Jurkat, Clone E6-1 (cell line): ENCODE measurements around the gene PSENEN.

Experiments used
- DNase-seq: peaks from one replicate; pipeline ENCODE4 v3.0.0-alpha.2; 2011; ENCODE audit warnings: low read depth, low spot score
- H3K4me3 ChIP-seq: 2 replicates; pipeline ENCODE4 v1.5.1; 2011; ENCODE audit warnings: mild to moderate bottlenecking, low read length, control low read depth, moderate library complexity

Gene PSENEN

DNA sequence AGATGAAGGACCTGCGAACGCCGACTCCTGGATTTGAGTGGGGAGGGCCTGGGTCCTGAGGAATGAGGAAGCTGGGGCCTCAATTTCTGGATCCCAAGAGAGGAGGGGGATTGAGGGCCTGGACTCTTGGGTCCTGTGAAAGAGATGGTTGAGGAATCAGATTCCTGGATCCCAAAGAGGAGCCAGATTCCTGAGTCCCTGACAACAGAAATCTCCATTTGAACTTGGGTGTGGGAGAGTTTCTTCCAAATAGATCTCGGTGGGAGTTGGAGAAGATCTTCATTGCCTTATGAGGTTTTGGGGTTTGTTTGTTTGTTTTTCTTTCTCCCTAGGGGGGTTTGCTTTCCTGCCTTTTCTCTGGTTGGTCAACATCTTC, 624 bp downstream of the PSENEN start:
- peak overlapping the region; percentile 86 for H3K4me3 ChIP-seq
- no peak for DNase-seq

DNA sequence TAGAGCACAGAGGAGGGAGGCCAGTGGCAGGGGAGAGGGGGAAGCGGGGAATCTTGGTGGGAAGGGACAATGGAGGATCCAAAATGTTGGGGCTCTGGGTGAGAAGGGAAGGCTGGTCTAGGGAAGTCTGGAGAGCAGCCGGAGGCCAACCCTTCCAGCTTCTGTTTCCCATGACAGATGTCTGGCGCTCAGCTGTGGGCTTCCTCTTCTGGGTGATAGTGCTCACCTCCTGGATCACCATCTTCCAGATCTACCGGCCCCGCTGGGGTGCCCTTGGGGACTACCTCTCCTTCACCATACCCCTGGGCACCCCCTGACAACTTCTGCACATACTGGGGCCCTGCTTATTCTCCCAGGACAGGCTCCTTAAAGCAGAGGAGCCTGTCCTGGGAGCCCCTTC, 1.1 kb downstream of the PSENEN start:
- peak overlapping the region; percentile 86 for H3K4me3 ChIP-seq
- no peak for DNase-seq

DNA sequence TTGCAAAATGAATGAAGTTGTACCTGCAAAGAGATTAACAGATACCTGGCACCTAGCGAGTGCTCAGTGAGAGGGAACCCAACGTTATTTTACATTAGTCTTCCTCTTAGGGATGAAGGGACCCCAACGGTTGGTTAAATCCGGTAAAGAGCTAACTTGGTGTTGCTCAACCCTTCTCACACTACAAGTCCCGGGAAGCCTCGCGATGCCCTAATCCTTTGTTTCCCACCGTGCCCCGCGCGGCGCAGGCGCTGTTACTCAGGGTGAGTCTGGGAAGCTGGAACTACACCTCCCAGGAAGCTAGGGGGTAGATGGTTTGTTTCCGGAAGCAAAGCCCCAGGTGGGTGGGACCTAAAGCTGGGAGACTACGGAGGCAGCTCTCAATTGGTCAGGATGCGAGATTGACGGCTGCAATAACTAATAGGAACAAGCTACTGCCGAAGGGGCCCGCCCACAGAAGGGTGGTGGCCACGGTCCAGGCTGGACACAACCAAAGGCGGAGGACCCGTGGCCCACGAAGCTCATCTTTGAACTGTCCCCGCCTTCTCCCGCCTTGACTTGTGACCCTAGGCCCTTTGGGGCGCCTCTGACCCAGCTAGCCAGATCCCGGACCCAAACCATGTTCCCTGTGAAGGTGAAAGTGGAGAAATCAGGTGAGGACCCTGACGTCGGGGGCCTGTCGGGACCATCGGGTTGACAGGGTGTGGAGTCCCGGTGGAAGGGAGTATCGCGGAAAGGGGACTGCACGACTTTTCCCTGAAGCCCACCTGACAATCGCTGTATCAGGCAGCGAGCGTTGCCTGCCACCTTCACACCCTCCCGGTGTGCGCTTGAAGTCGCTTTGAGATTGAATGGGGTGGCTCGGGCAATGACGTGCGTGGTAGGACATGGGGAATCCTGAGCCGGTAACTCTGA, 2.9 kb downstream of the PSENEN start, which contains the start of gene LIN37:
TSS of gene LIN37 (plus strand) at position 471 of the 915 bp plus-strand sequence. CDS start at position 620, 149 bp downstream.
- peak within 1 kb of the TSS; percentile 97 for H3K4me3 ChIP-seq
- DNase-seq: peak; percentile 99

DNA sequence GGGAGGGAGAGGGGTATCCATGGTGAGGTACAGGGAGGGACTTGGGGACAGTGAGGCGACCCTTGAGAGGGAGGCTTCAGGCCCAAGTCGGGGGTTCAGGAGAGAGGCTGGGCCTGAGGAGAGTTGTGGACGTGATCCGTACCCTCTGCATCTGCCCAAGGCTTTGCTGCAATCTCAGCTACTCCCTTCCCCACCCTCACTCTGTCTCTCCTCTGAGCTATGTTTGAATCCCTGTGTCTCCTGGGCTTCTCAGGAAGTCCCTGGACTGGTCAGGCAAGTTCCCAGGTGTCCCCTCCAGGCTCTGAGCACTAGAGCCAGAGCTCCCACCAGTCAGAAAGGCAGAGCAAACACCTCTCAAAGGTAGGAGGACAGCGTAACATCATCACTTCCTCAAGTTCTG, 4.7 kb downstream of the PSENEN start:
- DNase-seq: no peak
- no peak overlapping the region for H3K4me3 ChIP-seq

DNA sequence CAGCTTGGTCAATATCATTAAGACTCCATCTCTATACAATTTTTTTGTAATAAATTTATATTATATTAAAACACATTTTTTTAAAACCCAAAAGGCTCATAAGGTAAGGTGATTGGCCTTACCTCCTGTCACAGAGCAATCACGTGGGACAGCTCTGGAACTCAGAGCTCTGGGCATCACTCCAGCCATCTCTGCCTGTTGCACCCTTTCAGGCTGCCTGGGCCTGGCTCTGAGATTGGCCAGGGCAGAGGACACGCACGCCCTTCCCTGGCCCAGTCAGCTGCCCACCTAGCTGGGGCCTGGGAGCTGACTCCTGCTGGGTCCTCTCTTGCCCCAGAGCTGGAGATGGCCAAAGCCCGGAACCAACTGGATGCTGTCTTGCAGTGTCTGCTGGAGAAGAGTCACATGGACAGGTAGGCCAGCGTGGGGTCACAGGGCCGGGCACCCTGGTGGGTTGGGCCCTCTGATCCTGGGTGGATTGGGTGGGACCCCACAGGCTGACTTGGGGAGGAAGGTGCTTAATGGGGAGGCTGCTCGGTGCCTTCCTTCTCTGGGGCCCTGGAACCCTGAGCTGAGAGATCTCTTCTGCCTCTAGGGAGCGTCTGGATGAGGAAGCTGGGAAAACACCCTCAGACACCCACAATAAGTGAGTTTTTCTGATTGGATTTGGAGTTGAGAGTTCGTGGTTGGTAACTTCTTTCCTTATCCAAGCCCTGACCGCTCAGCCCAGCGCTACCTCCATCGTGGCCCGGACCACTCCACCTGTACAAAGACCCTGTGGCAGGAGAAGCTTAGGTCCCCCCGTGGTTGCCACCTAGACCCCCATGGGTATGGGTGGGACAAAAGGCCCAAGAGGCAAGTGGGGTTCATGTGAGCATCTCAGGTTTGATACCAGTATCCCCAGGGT, 6.6 kb downstream of the PSENEN start:
- DNase-seq: no peak
- no peak overlapping the region for H3K4me3 ChIP-seq

DNA sequence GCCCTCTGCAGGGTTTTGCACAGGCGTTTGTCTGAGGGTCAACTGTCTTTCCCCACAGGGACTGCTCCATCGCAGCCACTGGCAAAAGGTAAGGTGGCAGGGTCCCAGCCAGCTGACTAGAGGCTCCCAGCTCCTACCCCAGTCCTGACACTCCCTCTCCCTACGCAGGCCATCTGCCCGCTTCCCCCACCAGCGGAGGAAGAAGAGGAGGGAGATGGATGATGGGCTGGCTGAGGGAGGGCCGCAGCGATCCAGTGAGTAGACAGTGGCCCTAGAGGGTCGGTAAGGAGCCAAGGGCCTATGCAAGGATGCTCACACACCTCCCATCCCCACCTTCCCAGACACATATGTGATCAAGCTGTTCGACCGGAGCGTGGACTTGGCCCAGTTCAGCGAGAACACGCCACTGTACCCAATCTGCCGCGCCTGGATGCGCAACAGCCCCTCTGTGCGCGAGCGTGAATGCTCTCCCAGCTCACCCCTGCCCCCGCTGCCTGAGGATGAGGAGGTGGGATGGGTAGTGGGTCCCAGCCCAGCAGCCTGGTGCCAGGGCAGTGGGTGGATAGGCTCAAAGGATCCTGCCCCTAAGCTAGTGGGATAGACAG, 7.4 kb downstream of the PSENEN start:
- no peak overlapping the region for H3K4me3 ChIP-seq
- DNase-seq: no peak

DNA sequence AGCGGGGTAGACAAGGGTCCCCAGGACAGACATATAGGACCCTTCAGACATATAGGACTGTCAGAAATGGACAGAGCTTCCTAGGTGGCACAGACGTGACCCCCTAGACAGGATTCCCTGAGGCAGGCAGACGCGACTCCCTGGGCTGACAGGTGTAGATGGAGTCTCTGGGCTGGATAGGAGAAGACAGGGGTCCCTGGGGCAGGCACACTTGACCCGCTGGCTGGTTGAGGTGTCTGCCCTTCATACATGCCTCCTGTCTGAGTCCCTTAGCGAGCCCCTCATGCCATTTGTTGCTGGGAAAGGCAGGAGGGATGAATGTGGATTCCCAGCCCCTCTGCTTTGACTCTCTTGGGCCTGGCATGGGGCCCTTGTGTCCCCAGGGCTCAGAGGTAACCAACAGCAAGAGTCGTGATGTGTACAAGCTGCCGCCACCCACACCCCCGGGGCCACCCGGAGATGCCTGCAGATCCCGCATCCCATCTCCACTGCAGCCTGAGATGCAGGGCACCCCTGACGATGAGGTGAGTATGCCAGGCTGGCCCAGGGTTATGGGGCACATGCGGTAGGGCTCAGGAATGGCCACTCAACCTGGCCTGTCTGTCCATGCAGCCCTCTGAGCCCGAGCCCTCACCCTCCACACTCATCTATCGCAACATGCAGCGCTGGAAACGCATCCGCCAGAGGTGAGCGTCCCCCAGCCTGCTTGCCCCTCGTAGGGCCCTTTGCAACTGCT, 8.4 kb downstream of the PSENEN start:
- no peak for DNase-seq
- H3K4me3 ChIP-seq: no peak overlapping the region

DNA sequence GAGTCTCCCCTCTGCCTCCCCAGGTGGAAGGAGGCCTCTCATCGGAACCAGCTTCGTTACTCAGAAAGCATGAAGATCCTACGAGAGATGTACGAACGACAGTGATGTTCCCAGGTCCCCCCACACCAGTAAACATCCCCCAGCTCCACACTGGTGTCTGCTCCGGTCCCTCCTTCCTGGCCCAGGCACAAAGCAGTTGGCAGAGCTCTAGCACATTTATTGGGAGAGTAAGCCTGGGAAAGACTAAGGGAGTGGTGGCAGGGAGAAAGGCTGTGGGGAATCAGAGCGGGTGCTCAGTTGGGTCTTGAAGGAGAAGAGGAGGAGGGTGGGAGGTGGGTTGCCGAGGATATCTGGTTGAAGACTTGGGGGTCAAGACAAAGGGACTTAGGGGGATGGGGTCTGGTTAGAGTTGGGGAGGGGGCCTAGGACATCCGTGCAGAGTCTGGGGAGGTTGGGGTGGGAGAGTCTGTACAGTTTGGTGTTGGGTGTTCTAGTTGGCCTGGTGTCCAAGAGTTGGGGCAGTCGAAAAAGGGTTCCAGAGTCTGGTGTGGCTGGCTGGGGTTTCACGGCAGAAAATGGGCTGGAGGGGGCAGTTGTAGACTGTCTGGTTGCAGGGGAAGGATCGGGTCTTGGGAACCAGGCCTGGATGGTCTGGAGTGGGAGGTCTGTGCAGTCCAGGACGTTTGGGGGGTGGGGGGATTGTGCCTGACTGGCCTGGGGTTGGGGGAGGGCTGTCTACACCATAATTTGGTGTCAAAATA, 9.1 kb downstream of the PSENEN start:
- DNase-seq: no peak
- no peak overlapping the region for H3K4me3 ChIP-seq

DNA sequence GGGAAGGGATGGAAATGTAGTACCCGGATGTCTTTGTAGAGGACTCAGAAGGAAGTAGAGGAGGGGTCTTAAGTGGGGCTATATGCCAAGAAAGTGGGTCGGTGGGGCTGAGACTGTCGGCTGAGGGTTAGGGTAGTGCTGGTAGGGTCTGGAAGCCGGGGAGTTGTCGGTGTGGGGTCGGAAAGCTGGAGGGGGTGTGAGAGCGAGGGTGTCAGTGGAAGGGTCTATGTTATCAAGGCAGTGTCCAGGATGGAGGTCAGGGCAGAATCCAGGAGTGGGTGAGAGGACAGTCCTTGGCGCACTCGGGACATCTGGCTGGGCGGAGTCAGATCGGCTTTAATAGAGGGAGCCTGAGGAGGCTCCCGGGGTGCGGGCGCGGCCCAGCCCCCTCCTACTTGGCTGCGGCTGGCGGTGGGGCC, 9.7 kb downstream of the PSENEN start:
- DNase-seq: no peak
- H3K4me3 ChIP-seq: no peak overlapping the region

DNA sequence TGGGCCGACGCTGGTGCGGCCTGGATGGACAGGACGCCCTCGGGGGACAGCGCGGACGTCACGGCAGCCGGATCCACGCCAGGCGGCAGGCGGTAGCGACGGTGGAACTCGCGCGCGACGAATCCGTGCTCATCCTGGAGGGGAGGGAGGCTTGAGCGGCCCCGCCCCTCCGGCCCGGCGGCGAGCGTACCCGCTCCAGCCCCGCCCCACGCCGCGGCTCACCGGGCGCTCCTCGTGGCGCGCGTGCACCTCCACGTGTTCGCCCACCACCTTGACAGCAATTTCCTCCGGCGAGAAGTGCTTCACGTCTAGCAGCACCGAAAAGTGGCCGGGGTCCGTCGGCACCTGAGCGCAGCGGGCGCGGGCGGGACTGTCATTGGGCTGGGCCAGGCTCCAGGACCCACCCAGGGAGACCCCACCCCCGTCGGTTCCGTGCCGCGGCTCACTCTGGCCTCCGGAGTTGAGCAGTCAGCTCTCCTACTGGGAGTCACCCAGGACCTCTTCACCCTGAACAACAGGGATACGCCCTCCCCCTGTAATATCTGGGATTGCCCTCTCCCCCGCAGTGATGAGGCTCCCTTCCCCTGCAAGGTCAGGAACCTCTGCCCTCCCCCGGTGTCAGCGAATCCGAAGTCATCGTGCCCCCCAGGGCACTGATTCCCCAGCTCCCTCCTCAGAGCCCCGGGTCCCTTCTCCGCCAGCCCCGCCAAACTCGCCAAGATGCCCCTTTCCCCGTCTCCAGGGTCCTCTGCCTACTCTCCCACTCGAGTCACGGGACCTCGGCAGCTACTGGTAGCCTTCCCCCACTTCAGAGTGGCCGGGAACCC, 10.3 kb downstream of the PSENEN start:
- no peak for DNase-seq
- H3K4me3 ChIP-seq: no peak overlapping the region

DNA sequence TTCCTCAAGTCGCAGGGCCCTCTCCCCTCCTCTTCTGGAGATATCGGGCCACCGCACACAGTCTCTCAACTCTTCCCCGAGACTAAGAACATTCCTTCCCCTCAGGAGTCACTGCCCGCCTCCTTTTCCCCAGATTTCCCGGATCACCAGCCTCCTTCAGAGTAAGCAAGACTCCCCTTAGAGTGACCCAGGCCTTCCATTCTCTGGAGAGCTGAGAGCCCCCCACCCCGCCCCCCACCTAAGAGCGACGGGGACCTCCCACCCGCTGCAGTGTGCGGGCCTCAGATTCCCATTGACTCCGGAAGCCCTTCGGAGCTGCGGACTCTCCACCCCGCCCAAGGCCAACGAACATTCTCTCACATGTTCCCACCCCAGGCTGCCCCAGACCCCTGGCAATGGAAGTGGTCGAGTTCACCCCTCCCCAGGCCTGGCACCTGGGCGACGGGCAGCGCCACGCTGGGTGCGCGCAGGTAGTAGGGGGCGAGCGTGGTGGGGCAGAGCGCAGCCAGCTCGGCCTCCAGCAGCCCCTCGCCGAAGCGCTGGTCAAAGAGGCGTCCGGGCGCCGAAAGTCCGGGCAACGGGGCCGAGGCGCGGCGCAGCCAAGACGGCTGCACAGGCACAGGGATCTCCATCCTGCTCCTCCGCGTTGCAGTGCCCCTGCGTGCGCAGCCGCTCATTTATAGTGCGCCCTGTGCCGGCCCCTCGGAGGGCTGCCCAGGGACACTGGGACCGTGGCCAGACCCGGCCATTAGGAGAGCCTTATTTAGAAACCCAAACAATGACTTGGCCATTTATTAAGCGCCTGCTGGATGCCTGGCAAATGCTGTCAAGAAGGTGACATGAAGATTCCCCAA, 11.2 kb downstream of the PSENEN start, which contains the start of gene HSPB6:
TSS of gene HSPB6 (minus strand) at position 653 of the 854 bp plus-strand sequence. CDS start at position 632, 21 bp downstream.
- peak within 1 kb of the TSS; percentile 99 for H3K4me3 ChIP-seq
- no peak for DNase-seq

DNA sequence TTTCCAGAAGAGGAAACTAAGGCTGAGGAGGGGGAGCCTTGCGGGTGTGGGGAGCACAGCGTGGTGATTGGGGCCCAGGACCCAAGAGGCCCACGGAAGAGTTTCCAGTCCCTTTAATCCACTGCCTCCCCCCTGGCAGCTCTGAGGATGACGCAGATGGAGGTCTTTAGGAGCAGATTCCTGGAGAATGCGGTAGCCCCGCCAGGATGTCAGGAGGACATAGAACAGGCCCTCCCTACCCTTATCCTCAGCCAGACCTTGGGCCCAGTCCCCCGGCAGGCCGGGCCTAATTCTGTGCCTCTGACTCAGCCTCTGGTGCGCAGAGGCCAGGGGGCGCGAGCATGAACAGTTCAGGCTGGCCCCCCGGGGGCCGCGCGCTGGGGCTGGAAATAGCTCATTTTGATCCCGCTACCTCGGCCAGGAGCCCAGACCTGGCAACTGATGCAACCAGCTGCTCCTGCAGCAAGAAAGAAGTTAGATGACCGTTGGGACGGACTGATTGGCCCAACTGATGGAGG, 11.8 kb downstream of the PSENEN start:
- peak overlapping the region; percentile 99 for H3K4me3 ChIP-seq
- no peak for DNase-seq

DNA sequence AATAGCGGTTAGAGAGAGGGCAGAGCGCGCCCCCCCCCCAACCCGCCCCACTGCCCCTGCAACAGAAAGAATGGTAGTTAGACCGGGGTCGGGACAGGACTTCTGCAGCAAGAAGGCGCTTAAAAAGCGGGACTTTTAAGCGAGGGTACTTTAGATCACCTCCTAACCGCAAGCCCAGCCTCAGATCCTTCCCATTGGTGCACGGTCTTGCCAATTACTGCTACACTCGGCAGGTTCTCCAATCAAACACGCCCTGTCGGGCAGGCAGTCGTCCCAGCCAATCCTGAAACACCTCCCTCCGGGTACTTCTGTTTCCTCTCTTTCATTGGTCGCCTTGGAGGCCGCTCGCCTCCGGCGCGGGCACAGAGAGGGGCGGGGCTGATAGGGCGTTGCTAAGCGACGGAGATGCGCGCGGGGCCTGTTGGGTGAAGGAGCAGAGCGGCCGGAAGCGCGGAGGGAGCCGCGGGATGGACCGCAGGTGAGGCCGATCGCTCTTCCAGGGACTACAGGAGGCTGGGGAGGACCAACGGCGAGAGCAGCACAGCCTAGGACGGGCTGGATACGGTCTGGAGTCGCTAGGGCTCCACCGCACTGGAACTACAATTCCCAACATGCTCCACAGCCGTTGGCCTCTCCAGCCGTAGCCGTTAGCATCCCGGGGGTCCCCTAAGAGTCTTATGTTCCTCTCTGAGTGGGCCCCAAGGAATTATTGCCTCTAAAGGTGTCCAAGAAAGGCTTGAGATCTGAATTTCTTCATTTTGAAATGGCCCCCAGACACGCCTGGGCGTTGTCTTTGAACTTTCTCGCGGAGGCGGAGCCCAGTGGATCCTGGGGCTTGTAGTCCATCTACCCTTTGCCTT, 12.5 kb downstream of the PSENEN start, which contains the start of gene PROSER3:
TSS of gene PROSER3 (plus strand) at position 428 of the 860 bp plus-strand sequence. CDS start at position 468, 40 bp downstream.
- peak within 1 kb of the TSS; percentile 99 for H3K4me3 ChIP-seq
- peak; percentile 100 for DNase-seq

DNA sequence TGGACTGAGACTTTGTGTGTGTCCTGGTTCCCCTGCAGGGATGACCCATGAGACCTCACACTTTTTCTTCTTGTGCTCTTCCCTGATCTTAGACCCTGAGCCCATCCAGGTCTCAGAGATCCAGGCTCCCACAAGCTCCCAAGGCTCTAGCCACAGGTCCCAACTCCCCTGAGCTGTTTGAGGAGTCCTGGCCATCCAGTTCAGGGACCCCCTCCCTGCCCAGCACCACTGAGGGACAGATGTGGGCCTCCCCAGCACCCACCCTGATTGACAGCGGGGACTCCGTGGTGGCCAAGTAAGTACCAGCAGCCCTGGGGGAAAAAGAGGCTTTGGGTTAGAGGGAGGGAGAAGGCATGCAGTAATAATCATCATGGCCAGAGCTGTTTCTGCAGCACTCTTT, 14.2 kb downstream of the PSENEN start:
- DNase-seq: no peak
- no peak overlapping the region for H3K4me3 ChIP-seq

DNA sequence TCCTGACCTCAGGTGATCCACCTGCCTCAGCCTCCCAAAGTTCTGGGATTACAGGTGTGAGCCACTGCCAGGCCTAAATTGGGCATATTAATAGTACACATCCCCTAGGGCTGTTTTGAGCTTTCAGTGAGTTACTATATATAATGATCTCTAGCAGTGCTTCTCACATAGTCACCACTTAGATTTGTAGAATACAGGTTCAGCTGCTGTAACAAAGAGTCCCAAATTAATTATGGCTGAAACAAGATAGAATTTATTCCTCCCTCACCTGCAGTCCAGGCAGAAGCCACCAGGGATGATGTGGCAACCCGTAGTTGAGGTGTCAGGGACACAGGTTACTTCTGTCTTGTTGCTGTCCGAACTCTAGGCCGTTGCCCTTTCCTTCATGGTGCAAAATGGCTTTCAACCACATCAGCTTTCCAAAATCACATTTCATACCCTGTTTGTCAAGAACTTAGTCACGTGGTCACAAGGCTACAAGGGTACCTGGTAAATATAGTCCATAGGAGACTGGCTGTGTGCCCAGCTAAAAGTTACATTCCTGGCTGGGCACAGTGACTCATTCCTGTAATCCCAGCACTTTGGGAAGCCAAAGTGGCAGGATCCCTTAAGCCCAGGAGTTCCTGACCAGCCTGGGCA, 15.4 kb downstream of the PSENEN start:
- no peak for DNase-seq
- no peak overlapping the region for H3K4me3 ChIP-seq
